Right ventricle myocardium superior (tissue), 1 donor: Measurements from ENCODE around the gene SUGP1. TPM values are rescaled to one million over a fixed set of nuclear protein-coding genes. Genes with fewer than 3 reads are reported as not detected.
"Not testable (repeated sequence)": the region's sequence is repeated elsewhere in the genome, so short reads cannot be mapped to it uniquely, and the experiment has no call there.

Experiments used
- ATAC-seq: fragments of 200-7000 bp; cut with Tn5 transposase; one replicate; pipeline ENCODE4 v1.9.1; 2020; ENCODE audit warnings: mild to moderate bottlenecking; ENCODE audit not compliant: poor library complexity
- DNase-seq: peaks from one replicate; pipeline ENCODE4 v3.0.0-alpha.2; 2020
- intact Hi-C: fragments of 100-400 bp; cut with DNase I; formaldehyde crosslinking; loops from one replicate; pipeline ENCODE4 v1.11.2; 2022
- total RNA-seq: library from RNA; stranded (reverse); fragmentation: NEBNext Ultra II Directional; extraction: Animal tissue kit (Norgen Biotek cat#: 25700); gene quantifications from one replicate; pipeline ENCODE4 v1.2.1, GENCODE V29; 2021
- donor health status: DM: no; HTN: yes; CAD: no; lungs with severe emphysema.

Gene SUGP1
- total RNA-seq, 1 donor from 2014 or later: 37.2 TPM

- intact Hi-C loops: no loop called here
- ATAC-seq: no peak
These were observed 64.0 kb downstream of the SUGP1 start for GRCh38 chr19:19256072-19256969.

GRCh38 chr19:19253409-19253808, 66.9 kb downstream of the SUGP1 start:
- DNase-seq, intact Hi-C loops, ATAC-seq: not testable (repeated sequence)

More at GRCh38 chr19:19256072-19256969, 64.0 kb downstream of the SUGP1 start:
- no peak for DNase-seq

- no peak for ATAC-seq
- no peak for DNase-seq
- intact Hi-C loops: no loop called here
These were observed 70.0 kb downstream of the SUGP1 start for GRCh38 chr19:19250196-19250801.

GRCh38 chr19:19240476-19240875, 79.8 kb downstream of the SUGP1 start:
- DNase-seq (no peak), ATAC-seq (no peak)
- intact Hi-C loops: no loop called here

GRCh38 chr19:19239675-19240074, 80.6 kb downstream of the SUGP1 start:
- no peak for ATAC-seq
- intact Hi-C loops: no loop called here
- DNase-seq: no peak

- no peak for DNase-seq
- no peak for ATAC-seq
- intact Hi-C loops: no loop called here
These were observed 82.0 kb downstream of the SUGP1 start for GRCh38 chr19:19238126-19238894.

GRCh38 chr19:19236173-19236572, 84.1 kb downstream of the SUGP1 start:
- ATAC-seq: no peak

GRCh38 chr19:19234220-19234816, 86.0 kb downstream of the SUGP1 start:
- intact Hi-C loops: no loop called here
- DNase-seq (no peak), ATAC-seq (no peak)

More at GRCh38 chr19:19236173-19236572, 84.1 kb downstream of the SUGP1 start:
- DNase-seq: no peak
- intact Hi-C loops: no loop called here

- no peak for DNase-seq
- intact Hi-C loops: no loop called here
- ATAC-seq: no peak
These were observed 88.0 kb downstream of the SUGP1 start for GRCh38 chr19:19232261-19232721.

- no peak for DNase-seq
- ATAC-seq: no peak
- intact Hi-C loops: no loop called here
These were observed 89.3 kb downstream of the SUGP1 start for GRCh38 chr19:19230999-19231398.

GRCh38 chr19:19229701-19230100, 90.6 kb downstream of the SUGP1 start:
- intact Hi-C loops: no loop called here
- no peak for ATAC-seq
- no peak for DNase-seq

- DNase-seq: no peak
- intact Hi-C loops: no loop called here
- ATAC-seq: no peak
These were observed 93.1 kb downstream of the SUGP1 start for GRCh38 chr19:19227217-19227616.

- intact Hi-C loops: no loop called here
- ATAC-seq (no peak), DNase-seq (no peak)
These were observed 93.6 kb downstream of the SUGP1 start for GRCh38 chr19:19226663-19227062.

GRCh38 chr19:19226204-19226603, 94.1 kb downstream of the SUGP1 start:
- DNase-seq (no peak), ATAC-seq (no peak)
- intact Hi-C loops: no loop called here

Other genes starting within 250 kb of the SUGP1 start
- 23.0 TPM for gene TMEM161A, start 182.0 kb downstream of the SUGP1 start, total RNA-seq
- gene MEF2B, start 150.2 kb downstream of the SUGP1 start, total RNA-seq: 0.83 TPM
- 21.0 TPM for gene BORCS8, start 128.4 kb downstream of the SUGP1 start, total RNA-seq
- gene RFXANK, start 128.3 kb downstream of the SUGP1 start, total RNA-seq: 33.9 TPM
- 5.9 TPM for gene NR2C2AP, start 117.1 kb downstream of the SUGP1 start, total RNA-seq
- not detected for gene NCAN, start 108.6 kb downstream of the SUGP1 start, total RNA-seq
- 0.32 TPM for gene TM6SF2, start 47.2 kb downstream of the SUGP1 start, total RNA-seq
- 32.8 TPM for gene MAU2, start 320 bp upstream of the SUGP1 start, total RNA-seq
- gene GATAD2A, start 85.2 kb upstream of the SUGP1 start, total RNA-seq: 24.3 TPM
- 0.67 TPM for gene TSSK6, start 195.0 kb upstream of the SUGP1 start, total RNA-seq
- gene NDUFA13, start 195.7 kb upstream of the SUGP1 start, total RNA-seq: 1,367 TPM
- 5.8 TPM for gene YJEFN3, start 208.4 kb upstream of the SUGP1 start, total RNA-seq
- 0.40 TPM for gene CILP2, start 217.8 kb upstream of the SUGP1 start, total RNA-seq